ENCODE data around the gene MGAT4C. TPM values are rescaled to one million over a fixed set of nuclear protein-coding genes. Genes with fewer than 3 reads are reported as not detected.
"Not testable (repeated sequence)": the region's sequence is repeated elsewhere in the genome, so short reads cannot be mapped to it uniquely, and the experiment has no call there.

The MGAT4C gene
- under 1 TPM; 0.09 to 0.50 TPM for total RNA-seq
- long read RNA-seq, result 0 reads

DNA sequence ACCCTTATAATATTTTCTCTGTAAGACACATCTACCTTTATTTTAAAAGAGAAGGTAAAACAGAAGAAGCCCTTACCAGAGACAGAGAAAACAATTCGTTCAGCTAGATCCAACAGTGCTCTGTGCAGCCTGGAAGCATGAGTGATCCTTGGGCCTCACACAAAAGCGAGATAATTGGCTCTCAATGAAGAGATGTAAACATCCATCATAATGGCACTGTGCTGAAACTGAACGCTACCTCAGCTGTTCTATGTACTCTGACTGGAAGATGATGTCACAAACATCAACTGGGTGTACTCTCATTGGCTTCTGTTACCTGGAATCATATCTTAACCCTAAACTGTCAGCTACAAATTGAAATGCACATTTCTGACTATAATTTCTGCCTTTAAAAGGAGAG, at the start of gene MGAT4C:
Gene MGAT4C, minus strand, starts transcription at position 229 of the 400 bp plus-strand sequence.
- DNase-seq, result no peak
- no peak for ATAC-seq

DNA sequence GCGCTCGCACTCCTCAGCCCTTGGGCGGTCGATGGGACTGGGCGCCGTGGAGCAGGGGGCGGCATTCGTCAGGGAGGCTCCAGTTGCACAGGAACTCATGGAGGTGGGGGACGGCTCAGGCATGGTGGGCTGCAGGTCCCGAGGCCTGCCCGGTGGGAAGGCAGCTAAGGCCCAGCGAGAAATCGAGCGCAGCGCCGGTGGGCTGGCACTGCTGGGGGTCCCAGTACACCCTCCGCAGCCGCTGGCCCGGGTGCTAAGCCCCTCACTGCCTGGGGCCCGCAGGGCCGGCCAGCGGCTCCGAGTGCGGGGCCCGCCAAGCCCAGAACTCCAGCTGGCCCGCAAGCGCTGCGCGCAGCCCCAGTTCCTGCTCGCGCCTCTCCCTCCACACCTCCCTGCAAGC, 40.2 kb upstream of the MGAT4C start:
- ATAC-seq; DNase-seq; intact Hi-C loops (cut with DNase I, micrococcal nuclease): not testable (repeated sequence)

More for the DNA sequence above, at the start of gene MGAT4C:
- intact Hi-C loops (cut with DNase I, micrococcal nuclease), result no loop called here

DNA sequence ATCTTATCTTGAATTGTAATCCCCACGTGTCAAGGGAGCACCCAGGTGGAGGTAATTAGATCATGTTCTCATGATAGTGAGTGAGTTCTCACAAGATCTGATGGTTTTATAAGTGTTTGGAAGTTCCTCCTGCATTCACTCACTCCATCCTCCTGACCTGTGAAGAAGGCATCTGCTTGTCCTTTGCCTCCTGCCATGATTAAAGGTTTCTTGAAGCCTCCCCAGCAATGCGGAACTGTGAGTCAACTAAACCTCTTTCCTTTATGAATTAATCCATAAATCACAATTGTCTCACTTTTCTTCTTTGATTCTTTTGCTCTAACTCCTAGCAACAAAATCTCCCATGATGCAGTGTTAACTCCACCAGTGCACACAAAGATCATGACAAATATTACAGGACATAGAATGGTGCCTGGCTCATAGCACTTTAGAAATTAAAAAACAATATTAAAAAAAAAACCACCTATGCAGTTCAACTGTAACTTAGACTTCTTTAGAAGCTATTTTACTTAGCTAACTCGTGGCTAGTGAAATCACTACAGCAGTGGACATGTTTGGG, 37.6 kb upstream of the MGAT4C start:
- DNase-seq (no peak), ATAC-seq (no peak)
- intact Hi-C loops (cut with DNase I, micrococcal nuclease), result no loop called here

DNA sequence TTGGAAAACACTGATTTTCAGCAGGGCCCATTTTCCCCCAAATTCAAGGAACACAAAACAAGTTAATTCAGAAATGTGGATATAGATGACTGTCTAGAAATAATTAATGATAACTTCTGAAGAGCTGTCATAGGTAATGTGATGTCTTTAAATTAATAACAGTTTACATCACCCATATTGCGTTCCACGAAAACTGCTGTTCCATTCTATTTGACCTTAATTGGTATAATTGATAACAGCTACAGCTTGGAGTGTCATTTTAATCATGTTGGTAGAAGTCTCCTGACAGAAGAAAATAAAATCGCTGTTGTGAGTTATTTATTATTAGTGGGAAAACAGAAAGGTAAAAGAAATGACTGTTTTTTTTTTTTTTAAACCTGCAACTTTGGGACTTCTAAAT, 36.3 kb upstream of the MGAT4C start:
- intact Hi-C loops (cut with DNase I, micrococcal nuclease), result no loop called here
- ATAC-seq, result no peak
- DNase-seq, result no peak

DNA sequence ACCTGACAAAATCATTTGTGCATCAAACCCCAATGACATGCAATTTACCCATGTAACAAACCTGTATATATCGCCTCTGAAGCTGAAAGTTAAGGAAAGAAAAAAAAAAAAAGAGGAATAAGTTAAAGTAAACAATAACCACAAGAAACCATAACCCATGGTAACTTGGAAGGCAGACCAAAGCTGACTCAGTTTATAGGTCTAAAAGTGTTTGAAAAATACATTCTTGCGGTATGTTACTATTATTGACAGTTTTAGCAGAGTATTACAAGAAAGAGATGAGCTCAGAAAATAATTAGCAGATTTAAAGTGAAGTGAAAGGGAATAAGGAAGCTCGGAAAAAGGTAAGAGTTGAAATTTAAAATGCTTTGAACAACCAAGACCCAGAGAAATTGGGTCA, 34.4 kb upstream of the MGAT4C start:
- DNase-seq (no peak), ATAC-seq (no peak)
- intact Hi-C loops (cut with DNase I, micrococcal nuclease), result no loop called here

DNA sequence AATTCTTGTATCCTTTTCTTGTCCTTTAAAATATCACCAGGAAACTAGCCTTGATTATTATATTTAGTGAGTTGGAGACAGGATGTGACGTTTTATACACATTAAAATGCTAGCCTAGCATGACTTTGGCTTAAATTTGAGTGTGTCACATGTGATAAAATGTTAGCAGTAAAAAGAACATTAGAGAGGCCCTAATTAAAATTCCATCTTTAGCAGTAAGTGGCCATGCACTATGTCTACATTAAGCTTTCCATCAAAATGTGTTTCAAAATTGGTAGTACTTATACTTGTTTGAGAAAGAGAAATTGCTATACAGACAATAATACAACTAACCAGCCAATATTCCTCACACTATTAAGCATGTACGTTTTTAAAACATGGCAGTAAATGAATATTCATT, 29.9 kb upstream of the MGAT4C start:
- no peak for DNase-seq
- intact Hi-C loops (cut with DNase I, micrococcal nuclease), result no loop called here
- ATAC-seq, result no peak

DNA sequence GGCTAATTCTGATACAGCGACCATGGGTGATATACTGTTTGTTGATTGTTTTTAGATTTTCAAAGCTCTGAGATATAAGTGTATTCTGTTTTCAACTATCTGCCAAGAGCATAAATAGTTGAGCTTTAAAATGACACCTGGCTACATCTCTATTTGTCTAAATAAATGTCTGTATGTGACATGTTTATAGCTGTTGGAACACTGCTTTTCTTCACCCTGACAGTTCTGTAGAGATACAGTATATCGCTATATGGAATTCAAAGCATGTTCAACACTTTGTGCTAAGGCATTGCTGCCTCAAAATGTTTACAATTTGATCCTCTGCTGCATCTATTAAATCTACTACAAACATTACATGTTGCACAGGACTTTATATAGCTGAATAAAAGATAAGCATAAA, 27.4 kb upstream of the MGAT4C start:
- intact Hi-C loops (cut with DNase I, micrococcal nuclease), result no loop called here
- DNase-seq (no peak), ATAC-seq (no peak)

DNA sequence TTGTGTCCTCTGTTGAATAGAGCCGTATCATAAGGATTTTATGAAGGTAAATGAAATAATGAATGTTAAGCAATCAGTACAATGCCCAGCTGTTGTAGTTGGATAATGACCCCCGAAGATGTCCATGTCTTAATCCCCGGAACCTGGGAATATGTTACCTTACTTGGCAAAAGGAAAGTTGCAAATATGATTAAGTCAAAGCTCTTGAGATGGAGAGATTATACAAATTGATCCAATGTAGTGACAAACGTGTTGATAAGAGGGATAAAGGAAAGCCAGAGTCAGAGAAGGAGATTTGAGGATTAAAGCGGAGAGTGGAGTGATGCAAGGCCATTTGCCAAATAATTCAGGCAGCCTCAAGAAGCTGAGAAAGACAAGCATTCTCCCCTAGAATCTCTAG, 19.2 kb upstream of the MGAT4C start:
- intact Hi-C loops (cut with DNase I, micrococcal nuclease), result no loop called here
- DNase-seq, result no peak
- ATAC-seq, result no peak

DNA sequence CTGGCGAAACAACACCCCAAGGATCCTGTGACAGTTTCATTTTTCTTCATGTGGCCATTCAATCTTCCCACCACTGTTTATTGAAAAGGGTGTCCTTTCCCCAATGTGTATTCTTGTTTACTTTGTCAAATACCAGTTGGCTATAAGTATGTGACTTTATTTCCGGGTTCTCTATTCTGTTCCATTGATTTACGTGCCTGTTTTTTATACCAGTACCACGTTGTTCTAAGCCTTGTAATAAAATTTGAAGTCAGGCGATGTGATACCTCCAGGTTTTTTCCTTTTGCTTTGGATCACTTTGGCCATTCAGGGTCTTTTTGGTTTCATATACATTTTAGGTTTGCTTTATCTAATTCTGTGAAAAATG, 9.1 kb upstream of the MGAT4C start:
- ATAC-seq (peak; percentile 67), DNase-seq (no peak)
- intact Hi-C loops (cut with DNase I, micrococcal nuclease), result no loop called here

DNA sequence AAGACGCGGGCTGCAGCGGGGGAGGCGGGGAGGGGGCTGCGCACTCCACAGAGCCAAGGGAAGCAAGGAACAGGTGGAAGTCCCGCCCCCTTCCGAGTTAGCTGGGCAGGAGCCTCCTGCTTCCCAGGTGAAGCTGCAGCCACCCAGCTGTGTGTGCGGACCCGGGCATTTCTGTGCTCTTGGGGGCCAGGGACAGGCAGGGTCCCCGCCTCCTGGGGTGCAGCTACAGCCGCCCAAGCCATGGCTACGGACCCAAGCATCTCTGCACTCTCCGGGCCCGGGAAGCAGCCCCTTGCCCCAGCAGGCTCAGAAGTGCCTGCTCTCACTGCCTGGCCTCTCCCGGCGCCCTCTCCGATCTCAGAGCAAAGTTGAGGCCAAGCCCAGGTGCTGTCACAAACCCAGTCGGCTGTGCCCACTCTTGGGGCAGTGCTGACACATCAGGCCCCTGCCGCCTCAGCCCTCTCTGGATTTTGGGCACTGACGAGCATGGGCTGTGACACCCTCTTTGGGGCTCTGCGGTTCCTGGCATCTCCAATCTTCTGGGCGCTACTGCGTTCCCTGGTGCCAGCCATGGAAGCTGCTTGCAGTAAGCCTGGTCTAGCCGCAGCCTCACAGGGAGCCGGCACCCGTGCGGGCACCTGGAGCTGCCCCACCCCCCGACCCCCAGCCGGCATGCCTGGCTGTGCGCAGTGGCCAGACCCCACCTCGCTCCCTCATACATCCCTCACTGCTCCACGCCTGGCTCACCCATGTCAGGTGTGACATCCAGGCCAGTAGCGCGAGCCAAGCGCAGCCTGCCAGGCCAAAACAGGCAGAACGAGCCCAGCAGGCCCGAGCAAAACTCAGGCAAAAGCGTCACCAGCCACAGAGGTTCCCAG, 8.5 kb upstream of the MGAT4C start:
- ATAC-seq, result peak; percentile 90
- intact Hi-C loops (cut with DNase I, micrococcal nuclease), result no loop called here
- peak; percentile 26 to 36 for DNase-seq

DNA sequence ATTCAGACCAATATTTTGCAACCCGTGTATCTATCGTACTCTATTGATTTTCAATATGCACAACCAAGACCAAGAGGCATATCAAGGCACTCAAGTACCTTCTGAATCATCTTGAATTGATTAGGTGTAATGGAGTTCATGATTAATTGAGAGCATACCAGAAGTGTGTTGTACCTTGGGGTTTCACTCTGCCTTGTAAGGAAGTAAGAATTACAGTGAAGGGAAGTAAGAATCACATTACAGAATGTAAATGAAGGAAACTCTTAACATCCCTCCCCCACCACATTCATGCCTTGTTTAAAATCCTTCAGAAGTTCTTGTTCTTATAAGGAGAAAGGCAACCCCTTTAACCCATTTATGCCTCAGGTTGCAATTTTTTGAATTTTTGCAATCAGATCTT, 5.4 kb upstream of the MGAT4C start:
- DNase-seq, result no peak
- intact Hi-C loops (cut with DNase I, micrococcal nuclease), result no loop called here
- ATAC-seq, result no peak

DNA sequence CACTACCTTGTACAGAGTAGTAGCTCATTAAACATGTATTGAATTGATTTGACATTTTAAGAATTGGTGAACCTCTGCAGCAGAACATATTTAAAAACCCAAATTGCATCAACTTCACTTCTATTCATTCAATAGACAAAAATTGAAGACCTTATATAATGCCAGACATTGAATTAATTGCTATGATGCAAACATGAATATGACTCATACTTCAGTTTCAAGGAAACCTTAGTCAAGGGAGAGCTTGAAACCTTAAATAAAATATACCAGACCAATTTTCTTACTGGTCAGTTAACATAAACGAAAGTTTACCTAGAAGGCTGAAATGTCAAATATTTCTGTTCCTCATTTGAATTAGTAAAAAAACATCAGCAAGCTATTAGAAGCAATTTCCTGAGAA, 5.0 kb upstream of the MGAT4C start:
- ATAC-seq (no peak), DNase-seq (no peak)
- intact Hi-C loops (cut with DNase I, micrococcal nuclease), result no loop called here

DNA sequence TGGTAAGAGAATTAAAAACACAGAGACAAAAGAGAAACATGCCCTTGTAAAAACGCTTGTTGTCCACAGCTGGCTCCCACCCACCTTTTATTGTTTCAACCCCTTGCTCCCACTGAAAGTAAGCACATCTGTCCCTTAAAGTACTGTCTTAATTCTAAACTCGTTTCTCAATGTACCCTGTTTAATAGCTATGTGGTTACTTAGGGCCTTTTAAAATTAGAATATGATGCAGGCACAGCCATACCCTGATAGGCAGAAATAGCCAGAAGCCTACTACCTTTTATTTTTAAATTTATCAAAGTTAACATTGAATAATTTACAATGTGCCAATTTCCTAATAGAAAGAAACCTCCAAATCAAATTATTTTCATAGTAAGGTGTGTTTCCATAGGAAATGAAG, 4.0 kb upstream of the MGAT4C start:
- DNase-seq, result no peak
- no peak for ATAC-seq
- intact Hi-C loops (cut with DNase I, micrococcal nuclease), result no loop called here

DNA sequence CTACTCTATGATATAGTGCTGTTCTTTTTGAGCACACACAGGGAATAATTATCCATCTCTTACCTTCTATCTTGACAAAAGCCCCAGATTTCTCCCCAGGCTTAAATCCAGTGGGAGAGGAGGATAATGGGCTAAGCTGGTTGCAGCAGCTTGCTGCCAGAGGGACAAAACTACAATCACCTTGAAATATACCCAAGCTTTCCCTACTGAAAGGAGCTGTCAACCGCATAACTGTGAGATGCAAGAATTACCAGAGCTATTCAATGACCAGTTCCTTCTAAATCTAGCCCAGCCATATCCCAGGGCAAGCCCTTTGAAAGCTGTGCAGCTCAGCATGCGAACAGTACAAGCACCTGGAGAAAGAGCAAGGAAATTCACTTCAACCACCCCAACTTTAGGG, 943 bp upstream of the MGAT4C start:
- DNase-seq (no peak), ATAC-seq (no peak)
- intact Hi-C loops (cut with DNase I, micrococcal nuclease), result no loop called here

DNA sequence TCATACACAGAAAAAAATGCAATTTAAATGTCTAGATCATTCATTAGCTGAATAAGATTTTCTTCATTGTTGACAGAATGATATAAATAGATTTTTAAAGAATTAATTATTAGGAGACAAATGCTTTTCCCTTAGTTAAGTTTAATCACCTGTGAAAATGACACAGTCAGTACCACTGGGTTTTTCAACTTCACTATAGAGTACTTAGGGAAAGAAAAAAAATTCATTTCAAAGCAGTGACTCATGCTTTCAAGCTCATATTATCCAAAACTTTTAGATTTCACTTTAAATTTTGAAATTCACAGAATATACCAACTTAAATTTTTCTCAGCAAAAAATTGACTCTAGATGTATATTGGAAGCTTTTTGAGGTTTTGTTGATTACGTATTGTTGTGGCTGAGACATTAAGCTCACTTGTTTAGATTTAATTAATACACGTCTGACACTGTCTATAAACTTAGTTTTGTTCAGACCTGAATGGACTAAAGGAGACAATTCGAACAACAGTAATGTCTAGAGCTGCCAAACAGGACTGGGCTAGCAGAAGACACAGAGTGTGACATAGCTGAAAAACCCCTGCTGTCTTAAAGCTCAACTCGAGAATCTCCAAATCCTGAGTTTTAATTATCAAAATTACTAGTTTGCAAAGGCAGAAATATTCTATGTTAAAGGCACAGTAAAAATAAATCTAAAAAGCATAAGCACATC, 1.6 kb downstream of the MGAT4C start:
- no peak for ATAC-seq

DNA sequence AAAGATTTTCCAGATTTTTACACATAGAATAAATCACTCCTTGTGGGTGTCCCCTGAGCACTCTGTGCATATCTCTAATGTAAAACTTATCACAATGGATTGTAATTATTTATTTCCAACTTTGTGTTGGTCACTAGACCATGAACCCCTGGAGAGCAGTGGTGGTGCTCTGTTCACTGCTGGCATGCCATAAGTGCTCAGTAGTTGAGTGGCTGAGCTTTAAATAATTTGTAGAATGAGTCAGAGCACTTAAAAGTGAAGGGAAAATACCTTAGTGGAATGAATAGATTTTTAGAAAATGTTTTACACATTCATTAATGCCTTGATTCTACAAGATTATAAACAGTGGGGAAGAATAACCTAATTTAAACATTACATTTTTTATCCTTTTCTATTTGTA, 6.3 kb downstream of the MGAT4C start:
- DNase-seq (no peak), ATAC-seq (no peak)
- intact Hi-C loops (cut with DNase I, micrococcal nuclease), result no loop called here

More for the DNA sequence above, 1.6 kb downstream of the MGAT4C start:
- intact Hi-C loops (cut with DNase I, micrococcal nuclease), result no loop called here
- no peak for DNase-seq

DNA sequence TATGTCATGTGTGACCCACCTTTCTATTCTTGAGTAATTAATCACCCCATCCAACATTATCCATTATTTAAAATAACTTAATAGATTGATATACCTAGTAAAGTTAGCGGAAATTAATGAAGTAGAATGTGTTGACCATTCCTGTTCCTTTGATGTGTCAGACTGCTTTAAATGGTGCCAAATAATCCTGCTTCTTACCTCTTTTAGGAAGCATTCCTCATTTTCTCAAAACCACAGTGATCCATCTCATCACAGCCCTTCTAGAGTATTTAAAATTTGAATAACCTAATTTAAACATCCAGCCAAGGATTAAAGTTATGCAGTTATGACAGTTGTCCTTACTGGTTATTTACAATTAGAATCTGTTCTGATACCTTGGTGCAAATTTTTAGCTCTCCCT, 6.9 kb downstream of the MGAT4C start:
- intact Hi-C loops (cut with DNase I, micrococcal nuclease), result no loop called here
- no peak for ATAC-seq
- DNase-seq, result no peak

DNA sequence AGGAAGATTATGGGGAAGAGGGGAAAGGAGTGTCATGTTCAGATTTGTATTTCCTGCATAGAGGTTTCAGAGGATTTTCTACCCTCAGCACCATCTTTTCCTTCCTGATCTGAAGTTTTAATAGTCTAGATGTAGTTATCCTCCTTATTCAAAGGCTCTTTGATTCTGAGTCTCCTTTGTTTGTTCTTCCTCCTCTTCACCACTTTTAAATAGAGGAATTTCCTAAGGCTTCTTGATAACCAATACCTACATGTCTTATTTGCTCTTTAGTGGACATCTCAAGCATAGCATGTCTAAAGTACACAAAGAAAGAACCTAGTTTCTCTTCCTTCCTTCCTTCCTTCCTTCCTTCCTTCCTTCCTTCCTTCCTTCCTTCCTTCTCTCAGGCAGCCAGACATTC, 8.3 kb downstream of the MGAT4C start:
- intact Hi-C loops (cut with DNase I, micrococcal nuclease), result no loop called here
- DNase-seq (no peak), ATAC-seq (no peak)

DNA sequence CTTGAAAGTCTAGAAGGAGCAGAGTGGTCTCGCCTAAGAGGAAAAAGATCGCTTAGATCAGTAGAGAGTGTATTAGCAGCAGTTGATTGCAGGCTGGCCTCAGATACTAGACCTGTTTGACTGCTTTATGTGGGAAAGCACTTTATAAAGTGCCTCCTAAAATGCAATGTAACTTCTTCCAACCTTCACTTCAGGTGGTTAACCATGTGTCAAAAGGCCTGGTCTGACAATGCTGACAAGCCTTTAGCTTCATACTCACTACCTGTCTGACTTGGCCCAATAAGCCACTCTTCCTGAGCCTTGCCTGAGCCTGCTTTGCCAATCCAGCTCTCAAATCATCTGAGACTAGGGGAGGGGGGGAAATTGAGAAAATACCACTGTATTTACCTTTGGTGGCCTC, 14.6 kb downstream of the MGAT4C start:
- ATAC-seq, result no peak
- intact Hi-C loops (cut with DNase I, micrococcal nuclease), result no loop called here
- no peak for DNase-seq

DNA sequence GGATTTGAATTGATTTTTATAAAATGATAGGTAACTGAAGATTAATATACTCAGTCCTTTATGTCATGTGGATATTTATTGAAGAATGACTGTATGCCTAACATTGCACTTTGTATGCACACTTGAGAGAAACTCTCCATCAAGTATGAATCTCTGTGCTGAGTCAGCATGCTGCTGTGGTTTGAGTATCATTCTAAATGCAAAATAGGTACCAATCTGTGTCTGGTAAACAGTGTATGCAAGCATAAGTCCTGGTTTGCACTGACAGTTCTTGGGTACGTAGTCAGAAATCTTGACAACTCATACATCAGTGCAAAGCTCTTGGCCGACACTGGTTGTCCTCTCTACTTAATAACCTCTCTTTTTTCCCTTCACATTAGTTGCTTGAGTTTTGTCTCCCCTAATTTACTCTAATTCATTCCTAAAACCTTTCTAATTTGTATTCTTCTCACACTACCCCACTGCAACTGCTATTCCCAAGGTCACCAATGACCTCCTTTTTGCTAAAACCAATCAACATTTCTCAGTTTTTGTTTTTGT, 21.8 kb downstream of the MGAT4C start:
- intact Hi-C loops (cut with DNase I, micrococcal nuclease), result no loop called here
- ATAC-seq (no peak), DNase-seq (no peak)

All from left colon (tissue), 2 donors.